OCI-M2 (cell line): ENCODE results near the gene MAGEC3.

ENCODE experiments used
- DNase-seq: peaks from one replicate; lab custom pipeline; 2025; ENCODE audit not compliant: unreplicated experiment; lab: John Stamatoyannopoulos, UW

The MAGEC3 gene

DNA sequence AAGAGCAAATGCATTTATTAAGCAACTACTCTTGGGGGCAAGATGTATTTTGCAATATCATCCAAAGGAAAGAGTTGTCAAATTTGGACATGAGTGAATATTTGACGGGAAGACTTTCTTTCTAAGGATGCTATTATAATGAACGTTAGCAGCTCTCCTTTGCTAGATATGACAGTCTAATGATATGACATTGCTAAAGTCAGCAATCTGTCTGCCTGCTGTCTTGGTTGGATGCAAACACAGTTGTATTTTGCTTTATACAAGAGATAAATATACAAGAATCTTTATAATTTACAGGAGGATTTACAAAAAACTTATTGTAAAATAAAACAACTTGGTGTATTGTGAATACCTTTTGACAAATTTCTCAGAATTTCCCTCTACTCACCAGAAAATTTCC, 103.1 kb downstream of the MAGEC3 start:
- no peak for DNase-seq

DNA sequence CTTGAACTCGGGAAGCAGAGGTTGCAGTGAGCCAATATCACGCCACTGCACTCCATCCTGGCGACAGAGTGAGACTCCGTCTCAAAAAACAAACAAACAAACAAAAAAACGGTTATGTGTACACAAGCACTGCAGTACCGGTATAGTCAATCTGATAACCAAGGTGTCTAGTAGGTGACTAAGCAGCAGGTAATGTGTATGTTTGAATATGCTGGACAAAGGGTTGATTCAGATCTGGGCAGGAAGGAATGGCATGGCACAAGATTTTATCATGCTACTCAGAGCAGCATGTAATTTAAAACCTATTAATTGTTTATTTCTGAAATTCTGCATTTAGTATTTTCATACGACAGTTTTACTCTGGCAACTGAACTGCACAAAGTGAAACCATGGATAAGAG, 107.3 kb downstream of the MAGEC3 start:
- DNase-seq, result no peak

GRCh38 chrX:141947350-141947749, 109.2 kb downstream of the MAGEC3 start:
- no peak for DNase-seq
